NK-92 (cell line): ENCODE measurements around the gene PPP2R5E.
"Not testable (repeated sequence)": the region's sequence is repeated elsewhere in the genome, so short reads cannot be mapped to it uniquely, and the experiment has no call there.

ENCODE experiments used
- DNase-seq: peaks from one replicate; lab custom pipeline; 2025; ENCODE audit not compliant: unreplicated experiment; lab: John Stamatoyannopoulos, UW

Gene PPP2R5E

DNA sequence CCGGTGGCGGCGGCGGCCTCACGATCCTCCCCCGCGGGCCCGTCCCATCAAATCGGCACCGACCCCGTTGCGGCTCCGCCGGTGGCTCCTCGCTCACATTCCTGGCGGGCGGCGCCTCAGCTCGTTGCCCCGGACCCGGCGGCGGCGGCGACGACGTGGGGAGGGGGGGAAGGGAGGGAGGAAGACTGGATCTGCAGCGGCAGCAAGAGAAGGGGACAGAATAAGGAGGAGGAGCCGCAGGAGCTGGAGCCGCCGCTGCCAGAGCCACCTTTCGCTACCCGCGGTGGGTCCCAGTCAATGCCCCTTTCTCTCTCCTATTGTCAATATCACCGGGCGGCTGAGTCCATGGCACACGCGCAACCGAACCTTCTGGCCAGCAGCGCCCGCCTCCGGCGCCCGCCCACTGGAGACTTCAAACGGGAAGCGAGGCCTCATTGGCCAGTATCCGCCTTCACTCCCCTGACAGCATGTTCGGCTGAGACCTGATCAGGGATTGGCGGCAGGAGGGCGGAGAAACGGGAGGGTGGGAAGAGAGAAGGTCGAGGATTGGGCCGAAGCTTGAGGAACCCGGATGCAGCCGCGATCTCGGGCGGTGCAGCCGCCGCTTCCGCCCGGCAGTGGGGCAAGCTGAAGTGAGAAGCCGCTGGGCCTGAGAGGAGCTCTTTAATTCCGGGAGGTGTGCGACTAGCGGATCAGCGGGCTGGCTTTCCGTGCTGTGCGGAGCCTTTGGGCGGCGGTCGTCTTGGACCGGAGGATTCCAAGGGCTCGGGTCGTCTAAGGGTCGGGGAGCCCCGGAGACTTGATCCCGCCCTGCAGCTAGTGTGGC, at the start of gene PPP2R5E:
TSS of gene PPP2R5E (minus strand) at position 378 of the 826 bp plus-strand sequence. CDS start 3,692 bp downstream, outside the sequence.
- peak; percentile 81 for DNase-seq

GRCh38 chr14:63583046-63583445, 39.9 kb upstream of the PPP2R5E start:
- DNase-seq = not testable (repeated sequence)

DNA sequence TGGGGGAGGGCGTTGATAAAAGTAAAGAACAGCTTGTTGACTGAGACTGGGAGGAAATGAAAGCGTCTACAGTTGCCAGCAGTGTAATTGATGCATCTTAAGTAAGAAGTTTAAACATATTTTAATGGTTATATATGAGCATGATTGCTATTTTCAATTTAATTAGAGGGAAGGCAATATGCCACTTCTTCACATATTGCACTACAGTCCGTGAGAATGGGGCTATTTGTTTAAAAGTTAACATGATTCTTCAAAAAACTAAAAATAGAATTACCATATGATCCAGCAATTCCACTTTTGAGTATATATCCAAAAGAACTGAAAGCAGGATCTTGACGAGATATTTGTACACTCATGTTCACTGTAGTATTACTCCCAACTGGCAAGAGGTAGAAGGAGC, 38.3 kb upstream of the PPP2R5E start:
- no peak for DNase-seq

- no peak for DNase-seq
Observed at GRCh38 chr14:63578300-63578699, 35.1 kb upstream of the PPP2R5E start.

- no peak for DNase-seq
Observed at GRCh38 chr14:63573581-63573980, 30.4 kb upstream of the PPP2R5E start.

DNA sequence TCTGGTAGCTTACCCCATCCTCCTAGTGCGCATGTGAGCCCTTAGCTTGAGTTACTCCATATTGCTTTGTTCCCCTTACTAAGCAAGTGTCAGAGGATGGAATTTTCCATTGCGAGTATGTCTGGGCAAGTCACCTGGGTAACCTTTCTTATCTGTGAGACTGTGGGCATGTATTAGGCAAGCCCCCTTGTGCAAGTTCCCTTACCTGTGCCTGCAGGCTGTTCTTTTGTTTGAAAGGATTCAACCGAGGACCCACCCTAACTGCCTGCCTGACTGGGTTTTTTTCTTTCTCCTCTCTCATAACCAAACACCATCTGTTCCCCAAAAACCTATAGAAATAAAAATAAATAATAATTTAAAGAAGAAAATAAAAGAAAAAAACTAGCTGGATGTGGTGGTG, 22.3 kb upstream of the PPP2R5E start:
- no peak for DNase-seq

- no peak for DNase-seq
Observed at GRCh38 chr14:63564318-63564717, 21.1 kb upstream of the PPP2R5E start.

- no peak for DNase-seq
Observed at GRCh38 chr14:63563370-63564026, 20.3 kb upstream of the PPP2R5E start.

- DNase-seq = no peak
Observed at GRCh38 chr14:63562405-63562804, 19.2 kb upstream of the PPP2R5E start.

DNA sequence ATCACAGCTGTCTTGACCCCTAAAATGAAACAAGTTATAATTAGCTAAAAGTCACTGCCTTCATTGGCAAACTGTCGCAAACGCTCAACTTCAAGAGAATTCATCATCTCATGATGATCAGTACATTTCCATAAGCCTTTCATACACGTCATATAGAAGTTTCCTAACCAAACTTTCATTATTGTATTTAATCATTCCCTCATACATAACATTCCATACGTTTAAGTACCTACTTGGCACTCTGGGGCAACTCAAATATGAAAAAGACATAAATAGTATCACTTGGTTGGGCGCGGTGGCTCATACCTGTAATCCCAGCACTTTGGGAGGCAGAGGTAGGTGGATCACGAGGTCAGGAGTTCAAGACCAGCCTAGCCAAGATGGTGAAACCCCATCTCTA, 12.4 kb upstream of the PPP2R5E start:
- no peak for DNase-seq

GRCh38 chr14:63551332-63551731, 8.2 kb upstream of the PPP2R5E start:
- DNase-seq = no peak

DNA sequence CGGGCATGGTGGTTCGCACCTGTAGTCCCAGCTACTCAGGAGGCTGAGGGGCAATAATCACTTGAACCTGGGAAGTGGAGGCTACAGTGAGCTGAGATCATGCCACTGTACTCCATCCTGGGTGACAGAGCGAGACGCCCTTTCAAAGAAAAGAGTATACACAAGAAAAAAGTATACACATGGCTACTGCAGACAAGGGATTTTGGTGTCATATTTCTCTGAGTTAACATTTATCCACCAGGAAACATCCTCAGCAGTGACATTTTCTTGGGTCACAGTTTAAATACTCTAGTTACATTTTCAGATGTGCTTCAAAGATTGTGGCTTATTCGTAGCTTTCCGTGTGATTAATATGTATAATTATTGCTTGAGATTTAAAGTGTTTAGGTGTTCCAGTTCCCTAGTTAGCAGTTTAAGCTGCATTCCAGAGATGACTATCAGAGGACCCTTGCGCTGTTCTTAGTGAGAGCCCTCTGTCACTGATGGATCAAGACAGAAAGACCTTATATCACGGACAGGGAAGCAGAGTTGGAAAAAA, 4.7 kb upstream of the PPP2R5E start:
- no peak for DNase-seq

- no peak for DNase-seq
Observed at GRCh38 chr14:63545431-63545830, 2.3 kb upstream of the PPP2R5E start.

DNA sequence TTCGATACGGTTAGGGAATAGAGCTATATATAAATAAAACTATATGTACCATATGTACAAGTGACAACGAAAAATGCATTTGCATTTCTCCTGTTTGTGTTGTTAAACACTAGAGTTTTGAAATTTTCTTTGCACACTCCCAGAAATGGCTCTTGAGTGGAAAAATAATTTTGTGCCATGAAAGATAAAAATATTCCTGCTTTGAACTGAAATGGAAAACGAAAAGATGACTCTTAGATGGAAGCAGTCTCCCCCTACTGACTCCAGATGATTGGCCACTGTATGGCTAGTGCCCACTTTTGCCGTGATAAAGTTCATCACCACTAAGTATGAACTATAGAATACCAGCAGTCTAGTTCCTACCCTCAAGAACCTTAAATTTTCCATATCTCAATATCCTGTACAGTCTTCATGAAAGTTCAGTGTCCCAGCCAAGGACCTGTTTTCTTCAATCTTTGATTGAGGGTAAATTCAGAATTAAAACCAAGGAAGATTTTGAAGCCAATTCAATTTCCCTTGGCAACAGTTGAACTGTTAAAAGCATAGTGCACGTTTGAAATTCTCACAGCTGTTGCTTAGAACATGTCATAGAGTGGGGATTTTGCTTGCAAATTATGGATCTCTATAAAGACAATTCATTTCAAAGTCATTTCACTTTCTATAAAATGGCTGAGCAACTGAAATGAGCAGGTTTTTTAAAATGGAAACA, 1.6 kb upstream of the PPP2R5E start:
- no peak for DNase-seq

- no peak for DNase-seq
Observed at GRCh38 chr14:63543826-63544406, 739 bp upstream of the PPP2R5E start.

DNA sequence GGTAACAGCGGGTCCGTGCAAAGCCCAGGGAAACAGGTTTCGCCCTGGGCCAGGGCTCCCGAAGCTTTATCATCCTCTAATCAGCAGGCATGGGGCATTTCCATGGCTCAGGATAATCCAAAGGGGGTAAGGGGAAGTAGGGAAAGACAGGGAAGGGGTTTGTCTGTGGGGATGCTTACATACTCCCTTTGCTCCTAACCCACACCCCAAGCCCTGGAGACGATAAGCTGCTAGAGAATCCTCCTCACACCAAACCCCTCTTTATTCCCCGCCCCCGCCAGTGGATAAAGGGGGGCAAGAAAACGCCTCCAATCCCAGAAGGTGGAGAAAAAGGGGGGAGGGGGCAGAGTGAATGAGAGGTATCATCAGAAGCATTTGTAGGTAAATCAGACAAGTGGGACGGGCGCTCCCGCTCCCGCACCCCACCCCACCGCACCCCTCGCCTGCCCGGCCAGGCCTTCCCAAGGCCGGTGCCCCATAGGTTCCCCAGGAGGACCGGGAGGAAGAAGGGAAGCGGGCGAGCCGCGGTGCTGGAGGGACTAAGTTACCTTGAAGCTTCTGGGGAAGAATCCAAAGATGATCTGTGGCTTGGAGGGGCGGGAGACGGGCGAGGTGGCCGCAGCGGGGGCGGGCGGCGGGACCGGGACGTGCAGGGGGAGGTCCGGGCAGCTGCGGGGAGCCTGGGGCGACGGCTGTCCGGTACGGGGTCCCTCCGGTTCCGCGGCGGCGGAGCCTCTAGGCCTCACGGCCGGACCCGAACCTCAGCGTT, 762 bp downstream of the PPP2R5E start:
- DNase-seq = no peak

- DNase-seq = no peak
Observed at GRCh38 chr14:63535918-63536317, 7.3 kb downstream of the PPP2R5E start.

DNA sequence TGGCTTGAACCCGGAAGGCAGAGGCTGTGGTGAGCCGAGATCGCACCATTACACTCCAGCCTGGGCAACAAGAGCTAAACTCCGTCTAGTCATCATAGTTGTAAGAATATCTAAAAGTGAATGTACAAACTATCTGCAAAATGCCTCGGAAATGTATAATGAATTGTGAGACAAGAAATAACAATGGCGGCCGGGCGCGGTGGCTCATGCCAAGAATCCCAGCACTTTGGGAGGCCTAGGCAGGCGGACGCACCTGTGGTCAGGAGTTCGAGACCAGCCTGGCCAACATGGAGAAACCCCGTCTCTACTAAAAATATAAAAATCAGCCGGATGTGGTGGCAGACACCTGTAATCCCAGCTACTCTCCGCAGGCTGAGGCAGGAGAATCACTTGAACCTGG, 9.7 kb downstream of the PPP2R5E start:
- no peak for DNase-seq

DNA sequence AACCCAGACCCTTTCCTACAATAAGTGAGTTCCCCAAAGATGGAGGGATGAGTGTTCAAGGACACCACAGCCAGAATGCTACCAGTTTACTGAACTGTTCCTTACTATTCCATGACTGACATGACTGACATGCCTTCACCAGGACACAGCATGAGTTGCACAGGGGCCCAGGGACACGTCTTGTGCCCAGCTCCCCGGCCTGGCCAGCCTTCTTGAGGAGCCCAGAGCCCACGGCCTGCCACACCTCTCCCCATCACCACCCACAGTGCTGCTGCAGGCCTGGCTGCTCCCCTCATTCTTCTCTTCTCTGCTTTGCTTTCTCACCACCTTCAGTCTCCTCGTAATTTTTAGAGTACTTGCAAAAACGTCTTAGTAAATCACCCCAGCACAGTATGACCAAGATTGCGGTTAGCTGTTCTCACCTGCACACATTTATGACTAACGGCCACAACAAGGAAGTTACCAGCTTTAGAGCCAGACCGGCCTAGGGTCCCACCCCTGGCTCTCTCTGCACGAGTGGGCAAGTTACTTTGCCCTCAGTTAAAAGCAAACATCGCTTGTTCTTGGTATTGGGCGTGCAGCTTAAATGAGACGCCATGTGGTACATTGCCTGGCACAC, 18.5 kb downstream of the PPP2R5E start:
- no peak for DNase-seq
